ENCODE data around the gene ARL15. TPM values are rescaled to one million over a fixed set of nuclear protein-coding genes. Genes with fewer than 3 reads are reported as not detected.
A peak's percentile ranks its signal among the peaks of the same experiment; 100 is the strongest.

ARL15 gene
- total and polyA plus RNA-seq, 9 of the 15 experiments (the other 6 are each of a cell fraction or from before 2014, with no cell fraction given), result 18.5 to 80.4 (median 57.0) TPM

GRCh38 chr5:54148858-54149257 lies 161.5 kb downstream of the ARL15 start:
- H3K9ac ChIP-seq (ENCODE audit: insufficient read depth in 1 of 2, low read depth in 2 of 2, low read length in 2 of 2), result no peak overlapping the region
- in situ Hi-C loops (cut with MboI) (no loop called here), intact Hi-C loops (cut with micrococcal nuclease) (no loop called here)
- H3K9me1 ChIP-seq (ENCODE audit: control insufficient read depth, insufficient read depth, low read length), result no peaks in the 10 kb centered on the region
- no peaks in the 10 kb centered on the region for H3K9me3 ChIP-seq (replicated peaks; ENCODE audit: control insufficient read depth, insufficient read depth, low read depth, low read length)
- H3K36me3 ChIP-seq (ENCODE audit: control insufficient read depth, insufficient read depth, low read length), result peaks cover 23% of the 10 kb centered on the region
- POLR2A ChIA-PET, result no interaction called here
- 0 out of 2 replicates have a peak, but pooled peaks cover 6% of the 10 kb centered on the region for H4K20me1 ChIP-seq (replicated peaks; ENCODE audit: control insufficient read depth, insufficient read depth, low read length)
- no peak overlapping the region for H3K4me3 ChIP-seq
- FAIRE-seq (no peak), ATAC-seq (no peak), DNase-seq (ENCODE audit: extremely low read depth in 1 of 4, low spot score in 3 of 4) (no peak)
- H3K79me2 ChIP-seq (ENCODE audit: control insufficient read depth, insufficient read depth, low read length), result peaks cover 26% of the 10 kb centered on the region; the same call in 2 of the 3 replicates
- 95% methylated on average over 2 of the region's 2 CpGs for WGBS (ENCODE audit: insufficient coverage, low coverage, missing lambda C conversion rate)
- H3K27me3 ChIP-seq (ENCODE audit: control insufficient read depth in 2 of 2, insufficient read depth in 2 of 2, low read length in 2 of 2), result no peaks in the 10 kb centered on the region
- H3K4me1 ChIP-seq (replicated peaks in 1 of 2; ENCODE audit: control insufficient read depth in 2 of 2, insufficient read depth in 2 of 2, low read length in 2 of 2), result no peaks in the 10 kb centered on the region; a peak in 1 of 5 replicates
- BruUV-seq (replicated peaks), result no TSS peak
- H2AFZ ChIP-seq (ENCODE audit: low read depth, low read length), result no peak overlapping the region
- H3K4me2 ChIP-seq (ENCODE audit: insufficient read depth, low read length), result no peak overlapping the region
- H3K27ac ChIP-seq (ENCODE audit: extremely low read depth, low read depth, low read length), result no peak overlapping the region
- TF ChIP-seq, protein P1, sequence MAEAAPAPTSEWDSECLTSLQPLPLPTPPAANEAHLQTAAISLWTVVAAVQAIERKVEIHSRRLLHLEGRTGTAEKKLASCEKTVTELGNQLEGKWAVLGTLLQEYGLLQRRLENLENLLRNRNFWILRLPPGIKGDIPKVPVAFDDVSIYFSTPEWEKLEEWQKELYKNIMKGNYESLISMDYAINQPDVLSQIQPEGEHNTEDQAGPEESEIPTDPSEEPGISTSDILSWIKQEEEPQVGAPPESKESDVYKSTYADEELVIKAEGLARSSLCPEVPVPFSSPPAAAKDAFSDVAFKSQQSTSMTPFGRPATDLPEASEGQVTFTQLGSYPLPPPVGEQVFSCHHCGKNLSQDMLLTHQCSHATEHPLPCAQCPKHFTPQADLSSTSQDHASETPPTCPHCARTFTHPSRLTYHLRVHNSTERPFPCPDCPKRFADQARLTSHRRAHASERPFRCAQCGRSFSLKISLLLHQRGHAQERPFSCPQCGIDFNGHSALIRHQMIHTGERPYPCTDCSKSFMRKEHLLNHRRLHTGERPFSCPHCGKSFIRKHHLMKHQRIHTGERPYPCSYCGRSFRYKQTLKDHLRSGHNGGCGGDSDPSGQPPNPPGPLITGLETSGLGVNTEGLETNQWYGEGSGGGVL (CRISPR knock-in tag; IDR thresholded peaks at IDR 0.05), result no peak
- TF ChIP-seq CREM (IDR thresholded peaks at IDR 0.05; ENCODE audit: low read depth) (0 out of 2 replicates have a peak, but pooled peaks have one; percentile 16), U2AF2 (optimal IDR thresholded peaks at IDR 0.05; ENCODE audit: low read depth, low read length) (no peak), ZNF609 (CRISPR knock-in tag; IDR thresholded peaks at IDR 0.05; ENCODE audit: borderline replicate concordance) (no peak), ZKSCAN1 (IDR thresholded peaks at IDR 0.05; ENCODE audit: low read depth, low read length) (no peak), ZNF23 (CRISPR knock-in tag; IDR thresholded peaks at IDR 0.05) (no peak), ZNF696 (CRISPR knock-in tag; conservative IDR thresholded peaks at IDR 0.05) (no peak), KDM5B (IDR thresholded peaks at IDR 0.05; ENCODE audit: insufficient replicate concordance, low read depth, low read length) (no peak)
- TF ChIP-seq, protein P2, sequence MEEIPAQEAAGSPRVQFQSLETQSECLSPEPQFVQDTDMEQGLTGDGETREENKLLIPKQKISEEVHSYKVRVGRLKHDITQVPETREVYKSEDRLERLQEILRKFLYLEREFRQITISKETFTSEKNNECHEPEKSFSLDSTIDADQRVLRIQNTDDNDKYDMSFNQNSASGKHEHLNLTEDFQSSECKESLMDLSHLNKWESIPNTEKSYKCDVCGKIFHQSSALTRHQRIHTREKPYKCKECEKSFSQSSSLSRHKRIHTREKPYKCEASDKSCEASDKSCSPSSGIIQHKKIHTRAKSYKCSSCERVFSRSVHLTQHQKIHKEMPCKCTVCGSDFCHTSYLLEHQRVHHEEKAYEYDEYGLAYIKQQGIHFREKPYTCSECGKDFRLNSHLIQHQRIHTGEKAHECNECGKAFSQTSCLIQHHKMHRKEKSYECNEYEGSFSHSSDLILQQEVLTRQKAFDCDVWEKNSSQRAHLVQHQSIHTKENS (CRISPR knock-in tag; IDR thresholded peaks at IDR 0.05), result no peak
- CTCF ChIA-PET (ENCODE audit: low intra/inter-chr PET ratio), result no interaction called here

All from K562 (cell line).